ENCODE measurements around the gene AGBL4.
"Not testable (repeated sequence)": the region's sequence is repeated elsewhere in the genome, so short reads cannot be mapped to it uniquely, and the experiment has no call there.

The AGBL4 gene

DNA sequence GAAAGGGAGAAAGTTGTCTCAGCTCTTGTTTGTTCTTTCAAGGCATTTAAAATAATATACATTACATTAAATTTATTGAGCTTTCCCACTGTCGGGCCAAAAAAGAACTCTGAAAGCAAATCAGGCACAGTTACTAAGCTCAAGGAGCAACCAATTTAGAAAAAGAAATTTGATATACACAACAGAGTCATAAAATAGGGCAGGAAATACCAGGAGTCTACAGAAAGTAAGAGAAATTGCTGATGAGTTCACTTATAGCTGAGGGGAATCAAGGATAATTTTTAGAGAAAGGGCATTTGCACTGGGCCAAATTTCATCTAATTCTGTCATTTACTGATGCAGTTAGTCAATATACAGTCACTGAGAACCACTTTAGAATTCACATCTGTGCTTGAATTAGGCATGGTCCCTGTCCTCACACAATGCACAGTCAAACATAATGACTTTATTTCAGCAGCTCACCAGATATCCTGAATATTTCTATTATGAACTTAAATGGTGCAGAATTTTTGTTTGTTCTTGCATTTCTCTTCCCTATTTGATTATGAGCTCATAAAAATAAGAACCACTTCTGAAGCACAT, 997.4 kb downstream of the AGBL4 start:
- Histone ChIP-seq H3K36me3 (no peaks in the 10 kb centered on the region), H3K4me1 (no peaks in the 10 kb centered on the region), H4K20me1 (no peaks in the 10 kb centered on the region), H3K27ac (no peak overlapping the region), H3K9me3 (replicated peaks in 1 of 11) (peaks cover 4 to 27% (median 15%) of the 10 kb centered on the region in 11 experiments; a peak in 19 of 22 replicates), H3K4me2 (no peak overlapping the region), H3K27me3 (no peaks in the 10 kb centered on the region), H3K4me3 (no peak overlapping the region), H3K9ac (no peak overlapping the region)
- TF ChIP-seq Cebpa-rat (IDR thresholded peaks at IDR 0.05), result no peak

DNA sequence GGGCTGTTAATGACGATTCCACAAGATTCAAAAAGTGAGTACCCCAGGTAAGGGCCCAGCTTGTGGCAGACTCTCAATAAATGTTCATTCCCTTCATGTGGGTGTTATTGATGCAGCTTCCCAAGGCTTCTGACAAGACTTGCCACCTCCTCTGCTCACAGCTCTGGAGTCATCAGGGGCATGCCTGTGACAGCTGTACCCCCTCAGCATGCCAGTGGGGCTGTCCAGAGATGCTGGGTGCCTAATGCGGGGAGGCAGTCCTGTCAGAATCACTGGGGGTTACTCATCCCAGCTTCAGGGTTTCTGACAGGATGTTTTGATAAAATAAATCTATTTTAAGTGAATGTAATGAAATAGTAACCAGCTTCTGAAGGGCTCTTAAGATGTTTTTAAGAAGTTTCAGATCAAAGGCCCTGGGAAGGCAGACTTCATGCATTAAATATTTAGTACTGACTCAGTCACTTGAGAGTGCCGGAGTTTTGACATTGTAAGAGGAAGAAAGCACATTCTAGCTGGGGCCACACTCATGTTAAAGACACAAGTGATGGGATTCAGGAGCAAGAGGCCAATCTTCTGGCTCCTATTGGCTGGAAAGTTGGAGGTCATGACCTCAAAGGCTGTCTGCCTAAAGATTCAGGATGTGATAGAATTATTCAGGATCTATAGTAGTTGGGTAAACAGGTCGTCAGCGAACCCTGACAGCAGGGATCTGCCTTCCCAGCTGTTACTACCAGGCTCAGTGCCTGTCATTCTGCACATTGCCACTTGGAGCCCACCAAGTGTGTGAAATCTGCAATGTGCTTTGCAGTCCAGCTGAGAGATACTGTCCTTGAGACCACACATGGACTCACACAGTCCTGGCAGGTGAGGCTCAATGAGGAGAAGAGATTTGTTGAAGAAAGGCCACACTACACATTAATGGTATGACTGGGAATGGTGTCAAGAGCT, 1007.5 kb downstream of the AGBL4 start:
- Histone ChIP-seq H3K9ac (no peak overlapping the region), H3K9me3 (replicated peaks in 1 of 11) (no peaks in the 10 kb centered on the region), H3K27me3 (no peaks in the 10 kb centered on the region), H3K4me2 (no peak overlapping the region), H3K4me1 (no peaks in the 10 kb centered on the region), H3K36me3 (no peaks in the 10 kb centered on the region), H3K27ac (no peak overlapping the region), H4K20me1 (no peaks in the 10 kb centered on the region), H3K4me3 (no peak overlapping the region)
- TF ChIP-seq Cebpa-rat (IDR thresholded peaks at IDR 0.05), result no peak

DNA sequence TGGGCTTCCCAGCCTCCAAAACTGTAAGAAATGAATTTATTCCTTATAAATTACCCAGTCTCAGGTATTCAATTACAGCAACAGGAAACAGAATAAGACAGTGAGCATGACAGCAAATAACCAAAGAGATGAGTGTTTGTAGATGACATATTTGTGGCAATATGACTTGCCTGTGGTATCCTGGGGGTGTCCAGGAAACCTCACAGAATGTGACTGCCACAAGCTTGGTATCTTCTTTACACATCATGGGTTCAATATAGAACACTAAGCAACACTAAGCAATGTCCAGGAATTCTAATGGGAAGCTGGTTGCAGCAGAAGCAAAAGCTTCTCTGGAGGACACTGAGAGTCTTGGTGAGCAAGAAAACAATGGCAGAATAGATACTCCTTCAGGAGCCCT, 1010.7 kb downstream of the AGBL4 start:
- H3K4me3 ChIP-seq, result no peak overlapping the region
- H3K27ac ChIP-seq, result no peak overlapping the region
- H3K27me3 ChIP-seq, result no peaks in the 10 kb centered on the region
- H4K20me1 ChIP-seq, result no peaks in the 10 kb centered on the region
- H3K36me3 ChIP-seq, result no peaks in the 10 kb centered on the region
- H3K4me1 ChIP-seq, result no peaks in the 10 kb centered on the region
- no peak overlapping the region for H3K9ac ChIP-seq
- no peaks in the 10 kb centered on the region for H3K9me3 ChIP-seq (replicated peaks in 1 of 11)
- no peak for TF ChIP-seq Cebpa-rat (IDR thresholded peaks at IDR 0.05)
- no peak overlapping the region for H3K4me2 ChIP-seq

DNA sequence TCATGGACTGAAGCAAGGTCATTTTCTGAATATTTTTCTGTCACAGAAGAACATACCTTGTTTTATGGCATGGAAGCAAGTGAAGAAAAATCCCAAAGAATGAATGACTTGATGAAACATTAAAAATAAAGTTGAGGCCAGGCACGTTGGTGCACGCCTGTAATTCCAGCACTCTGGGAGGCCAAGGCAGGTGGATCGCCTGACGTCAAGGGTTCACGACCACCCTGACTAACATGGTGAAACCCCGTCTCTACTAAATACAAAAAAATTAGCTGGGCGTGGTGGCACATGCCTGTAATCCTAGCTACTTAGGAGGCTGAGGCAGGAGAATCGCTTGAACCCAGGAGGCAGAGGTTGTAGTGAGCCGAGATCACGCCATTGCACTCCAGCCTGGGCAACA, 1020.8 kb downstream of the AGBL4 start:
- H3K4me2 ChIP-seq; H4K20me1 ChIP-seq; H3K9me3 ChIP-seq (replicated peaks in 1 of 11); H3K4me3 ChIP-seq; H3K27me3 ChIP-seq; H3K36me3 ChIP-seq; H3K9ac ChIP-seq; H3K4me1 ChIP-seq; H3K27ac ChIP-seq: not testable (repeated sequence)

- Histone ChIP-seq H3K9me3 (replicated peaks in 1 of 11) (no peaks in the 10 kb centered on the region), H3K4me2 (no peak overlapping the region)
- no peak for TF ChIP-seq Cebpa-rat (IDR thresholded peaks at IDR 0.05)
These were observed 1024.4 kb downstream of the AGBL4 start for GRCh38 chr1:48999321-48999720.

GRCh38 chr1:48996311-48996710, 1027.4 kb downstream of the AGBL4 start:
- Histone ChIP-seq H3K27me3 (no peaks in the 10 kb centered on the region), H3K36me3 (no peaks in the 10 kb centered on the region), H3K9ac (no peak overlapping the region), H3K4me2 (no peak overlapping the region; a peak in 1 of 22 replicates), H3K9me3 (replicated peaks in 1 of 11) (peaks cover 12 to 23% (median 19%) of the 10 kb centered on the region in 11 experiments; a peak in 21 of 22 replicates), H4K20me1 (no peaks in the 10 kb centered on the region), H3K4me3 (no peak overlapping the region), H3K4me1 (peaks cover 0 to 7% (median 0%) of the 10 kb centered on the region in 10 experiments; a peak in 4 of 20 replicates), H3K27ac (no peak overlapping the region)
- TF ChIP-seq Cebpa-rat (IDR thresholded peaks at IDR 0.05), result no peak

More at GRCh38 chr1:48999321-48999720, 1024.4 kb downstream of the AGBL4 start:
- Histone ChIP-seq H3K4me1 (no peaks in the 10 kb centered on the region), H3K27ac (no peak overlapping the region), H3K9ac (no peak overlapping the region), H4K20me1 (no peaks in the 10 kb centered on the region), H3K4me3 (no peak overlapping the region), H3K27me3 (no peaks in the 10 kb centered on the region), H3K36me3 (no peaks in the 10 kb centered on the region)

DNA sequence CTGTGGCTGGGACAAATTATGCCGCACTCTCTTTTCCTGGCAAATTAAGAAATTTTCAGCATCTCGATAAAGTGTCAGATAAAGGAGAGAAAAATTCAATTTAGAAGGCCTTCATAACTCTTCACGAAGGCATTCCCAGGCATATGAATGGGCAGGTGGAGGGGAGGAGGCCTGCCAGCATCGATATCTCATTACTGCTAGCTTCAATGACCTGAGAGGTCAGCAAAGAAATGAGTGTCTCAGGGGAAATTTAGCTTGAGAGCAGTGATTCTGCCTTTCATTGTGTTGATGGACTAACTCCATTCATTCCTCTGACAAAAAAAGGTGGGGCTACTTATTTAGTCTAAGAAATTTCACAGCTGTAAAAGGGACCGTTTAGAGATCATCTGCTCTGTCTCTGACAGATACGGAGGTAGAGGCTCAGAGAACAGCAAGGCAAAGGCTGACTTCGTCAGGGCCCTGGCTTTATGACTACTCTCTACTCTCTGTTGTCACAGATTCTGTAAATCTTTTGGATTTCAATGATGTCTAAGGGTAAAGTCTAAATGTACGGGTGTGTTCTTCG, 1035.0 kb downstream of the AGBL4 start:
- Histone ChIP-seq H3K36me3 (no peaks in the 10 kb centered on the region), H3K4me2 (no peak overlapping the region), H3K4me1 (peaks cover 0 to 3% (median 0%) of the 10 kb centered on the region in 10 experiments; a peak in 3 of 20 replicates), H4K20me1 (no peaks in the 10 kb centered on the region), H3K4me3 (no peak overlapping the region), H3K9ac (no peak overlapping the region), H3K27ac (no peak overlapping the region), H3K27me3 (no peaks in the 10 kb centered on the region), H3K9me3 (replicated peaks in 1 of 11) (peaks cover 15 to 26% (median 21%) of the 10 kb centered on the region in 11 experiments; a peak in 21 of 22 replicates)
- TF ChIP-seq Cebpa-rat (IDR thresholded peaks at IDR 0.05), result no peak

DNA sequence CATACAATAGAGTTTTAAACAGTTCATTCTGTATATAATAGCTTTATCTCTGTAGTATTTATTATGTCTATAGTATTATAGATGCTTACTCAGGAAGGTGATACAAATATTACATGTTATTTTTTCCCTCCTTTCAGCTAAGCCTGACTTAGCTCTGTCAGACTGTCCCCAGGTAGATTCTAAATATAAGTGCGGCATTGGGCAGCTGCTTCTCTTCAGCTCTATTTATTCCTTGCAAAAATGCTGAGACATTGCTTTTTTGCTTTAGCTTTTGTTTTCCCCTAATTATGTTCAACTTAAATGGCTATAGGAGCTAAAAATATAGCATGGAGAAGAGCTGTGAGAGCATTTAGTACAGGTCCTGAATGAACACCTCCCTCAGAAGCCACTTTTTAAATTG, 1043.8 kb downstream of the AGBL4 start:
- no peak for TF ChIP-seq Cebpa-rat (IDR thresholded peaks at IDR 0.05)
- Histone ChIP-seq H3K4me1 (no peaks in the 10 kb centered on the region), H3K27ac (no peak overlapping the region), H3K9ac (no peak overlapping the region), H4K20me1 (no peaks in the 10 kb centered on the region), H3K9me3 (replicated peaks in 1 of 11) (no peaks in the 10 kb centered on the region), H3K36me3 (no peaks in the 10 kb centered on the region), H3K4me2 (no peak overlapping the region), H3K4me3 (no peak overlapping the region), H3K27me3 (no peaks in the 10 kb centered on the region)

GRCh38 chr1:48978413-48978812, 1045.3 kb downstream of the AGBL4 start:
- no peak overlapping the region for H3K4me2 ChIP-seq
- no peaks in the 10 kb centered on the region for H3K4me1 ChIP-seq
- H3K36me3 ChIP-seq, result no peaks in the 10 kb centered on the region
- no peak for TF ChIP-seq Cebpa-rat (IDR thresholded peaks at IDR 0.05)
- H4K20me1 ChIP-seq, result no peaks in the 10 kb centered on the region
- H3K9me3 ChIP-seq (replicated peaks in 1 of 11), result no peaks in the 10 kb centered on the region
- no peak overlapping the region for H3K27ac ChIP-seq
- H3K9ac ChIP-seq, result no peak overlapping the region
- no peak overlapping the region for H3K4me3 ChIP-seq
- H3K27me3 ChIP-seq, result no peaks in the 10 kb centered on the region

Measured in BLaER1 treated with 17β-estradiol and CSF1 and Interleukin-3, amounts not matched to agents 10 nM and 100 nM (cell line).